SU-DHL-6 (cell line): ENCODE results near the gene ZNF613.
"Not testable (repeated sequence)": the region's sequence is repeated elsewhere in the genome, so short reads cannot be mapped to it uniquely, and the experiment has no call there.

ENCODE experiments used
- EZH2phosphoT487 ChIP-seq: fragments of 200-600 bp; sonication (generic), shearing (Covaris generic); conservative IDR thresholded peaks from 2 replicates; pipeline ENCODE4 v1.6.1; 2018; ENCODE audit warnings: mild to moderate bottlenecking, antibody characterized with exemption, low read length, moderate library complexity, mixed read lengths
- TF ChIP-seq, protein P1 (sequence below): fragments of 200-600 bp; sonication (generic); IDR thresholded peaks from one replicate; pipeline ENCODE4 v1.5.1; 2017; ENCODE audit warnings: antibody characterized with exemption, mild to moderate bottlenecking, low read length, moderate library complexity; ENCODE audit not compliant: insufficient read depth, poor library complexity, severe bottlenecking

DNA sequence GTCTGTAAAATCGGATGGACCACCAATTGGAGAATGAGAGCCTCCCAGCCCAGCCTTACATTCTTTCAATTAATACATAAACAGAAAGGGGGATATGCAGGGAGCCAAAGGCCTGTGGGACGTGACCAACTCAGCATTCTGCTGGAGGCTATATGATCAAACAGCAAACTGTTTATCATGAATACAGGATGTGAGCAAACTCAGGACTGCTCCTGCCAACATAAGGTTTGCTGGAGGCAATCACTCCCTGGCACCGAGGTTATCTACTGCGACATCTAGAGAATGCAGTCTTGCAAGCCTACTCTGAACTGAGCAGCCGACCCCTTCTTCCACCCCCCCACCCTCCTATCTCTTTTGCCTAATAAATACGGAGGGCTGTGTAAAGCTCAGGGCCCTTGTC is 53.7 kb downstream of the ZNF613 start:
- TF ChIP-seq EZH2phosphoT487 = not testable (repeated sequence)
- TF ChIP-seq, protein P1, sequence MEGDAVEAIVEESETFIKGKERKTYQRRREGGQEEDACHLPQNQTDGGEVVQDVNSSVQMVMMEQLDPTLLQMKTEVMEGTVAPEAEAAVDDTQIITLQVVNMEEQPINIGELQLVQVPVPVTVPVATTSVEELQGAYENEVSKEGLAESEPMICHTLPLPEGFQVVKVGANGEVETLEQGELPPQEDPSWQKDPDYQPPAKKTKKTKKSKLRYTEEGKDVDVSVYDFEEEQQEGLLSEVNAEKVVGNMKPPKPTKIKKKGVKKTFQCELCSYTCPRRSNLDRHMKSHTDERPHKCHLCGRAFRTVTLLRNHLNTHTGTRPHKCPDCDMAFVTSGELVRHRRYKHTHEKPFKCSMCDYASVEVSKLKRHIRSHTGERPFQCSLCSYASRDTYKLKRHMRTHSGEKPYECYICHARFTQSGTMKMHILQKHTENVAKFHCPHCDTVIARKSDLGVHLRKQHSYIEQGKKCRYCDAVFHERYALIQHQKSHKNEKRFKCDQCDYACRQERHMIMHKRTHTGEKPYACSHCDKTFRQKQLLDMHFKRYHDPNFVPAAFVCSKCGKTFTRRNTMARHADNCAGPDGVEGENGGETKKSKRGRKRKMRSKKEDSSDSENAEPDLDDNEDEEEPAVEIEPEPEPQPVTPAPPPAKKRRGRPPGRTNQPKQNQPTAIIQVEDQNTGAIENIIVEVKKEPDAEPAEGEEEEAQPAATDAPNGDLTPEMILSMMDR = not testable (repeated sequence)
